Measurements from ENCODE around the gene SLC24A3. TPM values are rescaled to one million over a fixed set of nuclear protein-coding genes. Genes with fewer than 3 reads are reported as not detected.

Gene SLC24A3
- total RNA-seq, 1 donor from 2014 or later, result not detected

GRCh38 chr20:19392344-19393130 lies 180.1 kb downstream of the SLC24A3 start:
- DNase-seq, result no peak

- DNase-seq, result no peak
Observed at GRCh38 chr20:19396460-19397081, 184.1 kb downstream of the SLC24A3 start.

GRCh38 chr20:19397226-19397625 lies 184.8 kb downstream of the SLC24A3 start:
- DNase-seq, result no peak

GRCh38 chr20:19397666-19398065 lies 185.2 kb downstream of the SLC24A3 start:
- DNase-seq, result no peak

- DNase-seq, result no peak
Observed at GRCh38 chr20:19401096-19401495, 188.7 kb downstream of the SLC24A3 start.

- DNase-seq, result no peak
Observed at GRCh38 chr20:19403549-19403948, 191.1 kb downstream of the SLC24A3 start.

- DNase-seq, result no peak
Observed at GRCh38 chr20:19404826-19405225, 192.4 kb downstream of the SLC24A3 start.

GRCh38 chr20:19405958-19406357 lies 193.5 kb downstream of the SLC24A3 start:
- no peak for DNase-seq

- no peak for DNase-seq
Observed at GRCh38 chr20:19406381-19406780, 193.9 kb downstream of the SLC24A3 start.

GRCh38 chr20:19407196-19407595 lies 194.8 kb downstream of the SLC24A3 start:
- DNase-seq, result no peak

GRCh38 chr20:19407736-19408135 lies 195.3 kb downstream of the SLC24A3 start:
- DNase-seq, result no peak

GRCh38 chr20:19408971-19409370 lies 196.5 kb downstream of the SLC24A3 start:
- DNase-seq, result no peak

- no peak for DNase-seq
Observed at GRCh38 chr20:19411811-19412210, 199.4 kb downstream of the SLC24A3 start.

GRCh38 chr20:19412254-19412653 lies 199.8 kb downstream of the SLC24A3 start:
- no peak for DNase-seq

- DNase-seq, result no peak
Observed at GRCh38 chr20:19414600-19414999, 202.2 kb downstream of the SLC24A3 start.

GRCh38 chr20:19415786-19416185 lies 203.3 kb downstream of the SLC24A3 start:
- DNase-seq, result no peak

- no peak for DNase-seq
Observed at GRCh38 chr20:19416627-19417026, 204.2 kb downstream of the SLC24A3 start.

- DNase-seq, result no peak
Observed at GRCh38 chr20:19419396-19419795, 207.0 kb downstream of the SLC24A3 start.

- no peak for DNase-seq
Observed at GRCh38 chr20:19423097-19423899, 210.9 kb downstream of the SLC24A3 start.

GRCh38 chr20:19423900-19424620 lies 211.6 kb downstream of the SLC24A3 start:
- no peak for DNase-seq

- DNase-seq, result no peak
Observed at GRCh38 chr20:19426356-19426755, 213.9 kb downstream of the SLC24A3 start.

- no peak for DNase-seq
Observed at GRCh38 chr20:19427480-19427879, 215.0 kb downstream of the SLC24A3 start.

GRCh38 chr20:19427913-19428312 lies 215.5 kb downstream of the SLC24A3 start:
- no peak for DNase-seq

All from dermis blood vessel endothelial cell (primary cell).